GM18502 (cell line): ENCODE results near the gene KIF6.

ENCODE experiments used
- ATAC-seq: cut with Tn5 transposase; IDR thresholded peaks from one replicate; pipeline ENCODE4 v1.9.1; 2021; ENCODE audit warnings: mild to moderate bottlenecking; ENCODE audit not compliant: unreplicated experiment, poor library complexity

The KIF6 gene

DNA sequence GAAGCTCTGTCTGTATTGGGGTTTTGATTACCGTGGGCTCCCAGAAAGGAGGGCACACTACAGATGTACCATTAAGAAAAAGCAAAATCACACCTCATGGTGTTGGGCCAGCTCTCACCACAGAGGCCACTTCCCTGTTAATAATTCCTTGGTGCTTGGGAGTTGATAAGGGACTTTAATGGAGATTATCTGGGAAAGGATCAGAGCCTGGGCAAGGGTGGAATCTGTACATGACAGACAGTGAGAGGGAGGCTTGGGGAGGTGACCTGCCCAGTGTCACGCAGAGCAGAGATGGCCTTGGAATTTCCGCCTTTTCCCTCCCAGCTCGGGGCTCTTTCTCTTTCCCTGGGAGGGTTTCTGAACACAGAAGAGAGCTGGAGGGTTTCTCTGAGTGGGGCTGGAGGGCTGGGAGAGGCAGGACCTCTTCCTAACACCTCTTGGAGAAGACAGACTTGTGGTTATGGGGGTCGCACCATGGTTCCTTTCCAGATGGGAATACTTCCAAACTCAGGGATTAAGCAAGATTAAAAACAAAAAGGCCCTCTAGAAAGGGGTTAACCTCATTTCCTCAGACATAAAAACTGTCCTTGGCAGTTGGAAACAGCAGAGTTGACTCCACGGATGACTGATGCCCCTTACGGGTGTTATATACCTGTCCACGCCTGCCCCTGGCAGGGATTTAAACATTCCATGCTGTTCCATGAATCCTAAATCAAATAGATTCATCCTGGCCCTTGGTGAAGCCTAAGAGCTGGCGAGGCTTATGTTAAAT lies 385.9 kb downstream of the KIF6 start:
- ATAC-seq, result no peak

DNA sequence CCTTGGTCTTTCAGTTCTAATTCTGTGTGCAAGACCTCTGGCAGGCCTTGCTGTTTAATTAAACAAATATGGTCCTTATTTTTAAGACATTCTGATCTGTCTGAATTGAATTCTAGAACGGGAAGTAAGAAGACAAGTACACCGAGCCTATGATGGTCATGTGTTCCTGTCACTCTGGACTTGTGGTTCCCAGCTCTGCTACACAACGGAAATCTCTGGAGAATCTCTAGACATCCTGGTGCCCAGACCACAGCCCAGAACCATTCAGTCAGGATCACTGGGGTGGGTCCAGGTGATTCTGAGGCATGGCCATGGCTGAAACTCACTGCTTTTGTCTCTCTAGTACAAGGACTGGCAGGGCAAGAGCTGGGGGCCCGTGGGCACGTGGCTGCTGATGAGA lies 386.8 kb downstream of the KIF6 start:
- ATAC-seq, result no peak

DNA sequence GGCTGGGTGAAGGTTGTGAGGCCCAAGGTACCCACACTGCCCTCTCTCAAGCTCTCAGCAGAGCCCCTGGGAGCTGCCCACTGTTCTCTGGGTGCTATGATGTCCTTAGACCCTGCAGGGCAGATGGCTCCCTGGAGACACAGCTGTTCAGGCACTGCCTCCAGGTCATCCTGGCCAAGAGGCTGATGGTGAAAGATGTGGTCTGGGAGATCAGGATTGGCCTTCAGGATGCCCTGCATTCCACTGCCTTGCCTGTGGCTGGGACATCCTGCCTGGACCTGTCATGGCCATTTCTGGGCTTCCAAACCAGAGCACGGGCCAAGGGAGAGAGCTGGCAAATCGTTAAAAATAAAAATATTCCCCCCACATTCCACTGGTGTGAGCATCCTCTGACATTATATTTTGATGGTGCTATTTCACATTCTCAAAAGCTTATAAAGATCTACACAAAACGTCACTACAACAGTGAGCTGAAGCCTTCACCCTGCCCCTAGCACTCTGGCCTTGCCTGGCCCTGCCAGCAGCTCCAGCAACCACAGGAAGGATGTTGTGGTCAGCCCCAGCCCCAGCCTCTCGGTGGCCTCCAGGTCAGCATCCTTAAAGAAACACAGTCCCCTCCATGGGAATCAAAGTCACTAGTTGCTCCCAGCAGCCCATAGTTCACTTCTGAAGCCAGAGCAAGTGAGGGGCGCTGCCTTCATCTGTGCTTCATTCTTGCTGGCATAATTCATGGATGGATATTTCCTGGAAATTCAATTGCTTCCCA lies 389.2 kb downstream of the KIF6 start:
- no peak for ATAC-seq

DNA sequence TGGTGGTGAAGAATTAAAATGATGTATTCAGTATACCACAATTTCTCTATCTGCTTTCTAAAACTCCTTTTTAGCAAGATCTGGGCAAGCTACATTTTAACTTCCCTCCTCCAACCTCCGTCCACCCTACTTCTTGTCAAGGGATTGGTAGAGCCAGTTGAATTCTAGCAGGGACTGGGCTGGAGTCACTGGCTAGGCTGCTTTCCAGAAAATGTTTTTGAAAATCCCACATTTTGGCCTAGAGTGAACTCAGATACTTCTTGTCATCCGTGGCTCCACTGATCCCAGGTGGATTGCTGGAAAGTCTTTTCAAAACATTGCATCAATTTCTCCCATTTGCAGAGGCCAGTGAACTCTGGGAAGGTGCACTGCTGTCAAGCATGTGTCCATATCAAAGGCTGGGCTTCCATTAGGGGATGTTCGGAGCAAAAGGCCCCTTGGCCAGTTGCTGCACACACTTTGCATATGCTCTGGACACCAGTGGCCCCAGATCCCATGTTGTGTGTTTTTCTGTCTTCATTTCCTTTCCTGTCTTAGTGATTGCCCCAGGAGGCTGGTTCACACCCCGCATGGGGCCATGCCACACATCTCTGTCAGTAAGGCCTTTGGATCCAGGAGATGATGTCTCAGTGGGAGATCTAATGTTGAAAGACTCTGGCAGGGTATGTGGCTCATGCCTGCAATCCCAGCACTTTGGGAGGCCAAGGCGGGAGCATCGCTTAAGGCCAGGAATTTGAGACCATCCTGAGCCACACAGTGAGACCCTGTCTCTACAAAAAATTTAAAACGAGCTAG lies 391.4 kb downstream of the KIF6 start:
- ATAC-seq, result no peak

DNA sequence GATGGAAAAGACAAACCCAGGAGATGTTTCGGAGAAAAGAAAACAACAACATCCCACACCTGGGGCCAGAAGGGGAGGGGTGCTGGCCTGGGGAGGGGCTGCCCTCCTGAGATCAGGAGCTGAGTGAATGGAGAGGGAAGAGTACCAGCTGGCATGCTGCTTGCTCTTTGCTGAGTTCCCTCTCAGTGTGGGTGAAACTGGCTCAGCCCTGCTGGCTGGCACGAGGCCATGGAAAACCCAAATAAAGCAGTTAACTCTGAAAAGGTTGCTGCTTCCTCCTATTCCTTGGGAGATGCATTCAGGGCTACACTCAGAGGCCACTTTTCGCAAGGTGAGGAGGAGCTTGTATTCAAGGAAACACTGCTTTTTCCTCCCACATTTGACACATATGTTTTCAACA lies 394.7 kb downstream of the KIF6 start:
- peak; percentile 4 for ATAC-seq

DNA sequence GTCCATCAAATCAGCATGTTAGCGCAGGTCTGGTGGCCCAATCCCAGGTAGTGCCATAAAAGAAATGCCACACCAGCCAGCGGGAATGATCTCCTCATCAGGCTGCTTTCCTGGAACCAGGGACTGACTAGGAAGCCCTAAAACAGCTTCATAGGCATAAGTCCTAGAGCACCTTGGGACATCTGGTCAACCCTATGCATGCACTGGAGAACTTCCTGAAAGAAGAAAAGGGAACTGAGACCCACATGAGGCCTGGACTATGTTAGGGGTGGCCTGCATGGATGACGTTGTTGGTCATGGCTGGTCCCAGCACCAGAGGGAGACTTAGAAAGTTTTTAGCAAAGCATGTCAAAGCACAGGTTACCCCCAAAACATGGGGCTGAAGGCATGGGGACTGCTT lies 395.2 kb downstream of the KIF6 start:
- ATAC-seq, result peak; percentile 81

DNA sequence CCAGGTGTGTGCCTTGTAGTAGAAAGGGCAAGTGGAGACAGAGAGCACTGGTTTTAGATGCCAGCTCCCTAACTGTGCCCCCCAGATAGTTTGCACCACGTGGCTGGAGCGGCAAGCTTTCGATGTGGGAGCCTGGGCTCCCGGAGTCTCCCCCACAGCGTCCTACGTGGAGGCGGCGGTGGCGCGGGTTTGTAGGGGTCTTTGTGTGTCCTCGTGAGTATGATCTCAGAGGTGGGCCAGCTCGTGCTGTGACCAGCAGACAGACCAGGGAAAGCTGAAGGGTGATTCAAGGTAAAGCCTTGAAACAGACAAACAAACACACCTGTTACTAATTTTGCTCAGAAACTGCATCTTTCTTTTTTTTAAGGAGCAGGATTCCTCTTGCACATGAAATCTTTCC lies 397.1 kb downstream of the KIF6 start:
- ATAC-seq, result no peak

DNA sequence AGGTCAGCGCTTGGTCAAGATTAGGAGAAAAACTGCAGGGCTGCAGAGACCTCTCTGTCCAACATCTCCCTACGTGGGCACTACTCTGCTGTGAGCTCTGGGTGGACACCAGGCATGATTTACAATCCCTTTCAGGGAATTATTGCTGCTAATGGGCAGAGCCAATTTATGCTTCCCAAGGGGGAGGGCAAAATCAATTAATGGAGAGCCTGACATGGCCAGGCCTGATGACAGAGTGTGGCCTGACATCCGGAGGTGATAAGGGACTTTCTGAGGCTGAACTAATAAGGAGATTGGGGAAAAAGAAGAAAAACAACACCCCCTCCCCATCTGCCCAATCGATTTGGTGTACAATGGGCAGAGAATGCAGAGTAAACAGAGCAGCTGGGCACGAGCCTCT lies 397.7 kb downstream of the KIF6 start:
- ATAC-seq, result no peak

DNA sequence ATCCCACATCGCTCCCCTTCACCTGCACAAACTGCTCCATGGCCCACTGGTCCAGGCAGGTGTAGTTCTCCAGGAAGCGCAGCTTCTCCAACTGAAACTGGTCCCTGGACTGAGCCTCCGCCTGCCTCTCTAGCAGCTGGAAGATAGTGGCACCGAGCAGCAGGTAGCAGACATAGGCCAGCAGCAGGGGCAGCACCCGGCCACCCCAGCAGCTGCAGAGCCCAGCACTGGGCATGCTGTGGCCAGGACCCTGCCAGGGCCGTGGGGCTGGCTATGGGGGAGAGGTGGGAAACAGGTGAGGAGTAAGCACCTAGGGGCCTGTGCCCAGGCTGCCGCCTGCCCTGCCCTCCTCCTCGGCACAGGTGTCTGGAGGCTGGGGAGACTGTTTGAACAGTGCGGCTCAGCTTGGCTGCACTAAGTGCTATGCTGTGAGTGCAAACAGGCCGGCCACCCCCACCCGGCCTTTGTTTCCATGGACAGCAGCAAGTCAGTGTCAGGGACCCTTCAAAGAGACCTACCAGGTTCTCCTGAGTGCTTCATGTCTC lies 402.8 kb downstream of the KIF6 start, which contains the start of gene KCNK16:
KCNK16 (minus strand) TSS at position 397 of the 545 bp plus-strand sequence; CDS start at position 235, 162 bp downstream.
- no peak for ATAC-seq

DNA sequence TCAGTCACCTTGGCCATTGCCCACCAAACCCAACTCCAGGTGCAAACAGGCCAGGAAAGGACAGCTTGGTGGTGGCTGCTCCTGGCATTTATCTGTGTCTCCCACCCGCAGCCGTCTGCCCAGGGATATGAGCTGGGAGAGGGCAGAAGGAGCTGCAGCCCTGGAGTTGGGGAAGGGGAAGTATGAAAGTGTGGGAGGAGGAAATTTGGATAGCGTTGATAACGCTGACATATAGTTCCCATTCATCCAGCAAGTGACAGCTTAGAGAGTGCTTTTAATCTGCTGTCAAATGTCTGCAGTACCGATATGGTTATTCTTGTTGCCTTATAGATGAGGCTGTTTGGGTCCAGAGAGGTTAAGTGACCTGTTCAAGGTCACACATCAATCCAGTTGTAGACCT lies 403.4 kb downstream of the KIF6 start:
- ATAC-seq, result no peak

DNA sequence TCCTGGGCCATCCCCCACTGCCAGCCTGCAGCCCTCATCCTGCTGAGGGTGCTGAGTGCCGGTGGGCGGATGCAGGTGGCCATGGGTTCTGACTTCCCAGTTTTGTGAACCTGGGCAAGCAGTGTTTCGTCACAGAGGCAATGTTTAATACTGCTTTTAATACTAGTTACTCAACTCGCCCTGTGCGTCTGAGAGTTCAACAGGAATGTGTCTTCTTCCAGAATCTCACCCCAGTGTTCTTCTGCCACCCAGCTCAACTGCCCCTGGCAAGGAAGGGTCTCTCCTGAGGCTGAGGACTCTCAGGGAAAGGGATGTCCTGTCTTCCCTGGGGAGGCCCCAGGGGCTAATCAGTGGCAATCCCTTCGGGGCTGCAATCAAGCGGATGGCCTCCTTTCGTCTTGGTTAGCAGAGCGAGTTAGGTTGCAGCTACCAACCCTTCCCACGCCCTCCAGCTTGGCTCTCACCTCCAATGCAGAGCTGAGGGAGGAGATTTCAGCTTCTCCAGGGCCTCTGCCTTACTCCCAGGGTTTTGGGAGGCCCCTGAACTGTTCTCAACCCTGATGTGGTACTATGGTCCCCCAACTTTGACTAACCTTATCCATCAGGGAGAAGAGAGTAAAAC lies 404.7 kb downstream of the KIF6 start:
- no peak for ATAC-seq

DNA sequence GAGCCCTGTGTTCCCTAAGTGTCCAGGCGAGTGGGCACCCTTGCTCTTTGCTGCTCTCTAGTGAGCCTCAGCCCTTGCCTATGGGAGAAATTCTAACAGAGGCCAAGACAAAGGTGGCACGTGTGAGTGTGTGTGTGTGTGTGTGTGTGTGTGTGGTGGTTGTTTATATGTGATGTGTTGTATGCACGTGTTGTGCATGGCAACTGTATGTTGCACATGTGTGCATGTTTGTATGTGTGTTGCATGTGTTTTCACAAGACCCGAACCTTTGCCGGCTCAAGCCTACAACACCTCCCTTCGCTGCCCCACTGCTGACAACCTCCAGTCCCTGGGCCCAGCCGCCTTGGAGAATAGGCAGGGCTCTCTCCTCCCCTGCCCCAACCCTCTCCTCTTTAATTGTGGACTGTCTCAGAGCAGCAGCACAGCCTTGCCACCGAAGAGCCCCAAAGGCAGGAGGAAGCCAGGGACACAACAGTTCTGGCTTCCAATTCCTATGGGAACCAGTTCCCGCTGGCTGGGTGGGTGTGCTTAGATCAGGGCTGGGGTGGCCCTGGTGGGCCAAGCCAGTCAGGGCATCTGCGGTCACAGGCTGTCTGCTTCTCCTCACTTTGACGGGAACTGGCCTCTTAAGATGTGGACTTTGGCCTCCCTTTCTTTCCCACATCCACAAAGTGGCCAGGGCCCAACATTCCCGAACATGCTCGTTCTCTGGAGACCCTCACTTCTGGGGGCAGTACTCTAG lies 405.4 kb downstream of the KIF6 start:
- ATAC-seq, result no peak

DNA sequence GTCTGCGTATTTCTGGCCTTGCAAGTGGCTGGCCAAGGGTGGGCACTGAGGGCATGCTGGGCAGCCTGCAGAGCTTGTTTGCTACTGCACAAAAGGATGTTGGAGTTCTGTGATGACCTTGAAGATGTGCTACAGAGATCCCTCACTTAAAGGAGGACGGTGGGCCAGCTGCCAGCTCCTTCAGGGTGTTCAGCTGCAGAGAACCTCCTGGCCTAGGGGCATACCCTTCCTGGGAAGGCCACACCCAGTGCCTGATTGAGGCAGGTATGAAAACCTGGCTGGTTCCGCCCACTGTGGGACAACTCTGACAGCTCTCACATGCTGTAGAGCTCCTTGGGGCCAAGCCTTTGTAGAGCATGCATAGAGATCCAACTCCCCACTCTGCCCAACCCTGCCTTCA lies 408.0 kb downstream of the KIF6 start:
- no peak for ATAC-seq

DNA sequence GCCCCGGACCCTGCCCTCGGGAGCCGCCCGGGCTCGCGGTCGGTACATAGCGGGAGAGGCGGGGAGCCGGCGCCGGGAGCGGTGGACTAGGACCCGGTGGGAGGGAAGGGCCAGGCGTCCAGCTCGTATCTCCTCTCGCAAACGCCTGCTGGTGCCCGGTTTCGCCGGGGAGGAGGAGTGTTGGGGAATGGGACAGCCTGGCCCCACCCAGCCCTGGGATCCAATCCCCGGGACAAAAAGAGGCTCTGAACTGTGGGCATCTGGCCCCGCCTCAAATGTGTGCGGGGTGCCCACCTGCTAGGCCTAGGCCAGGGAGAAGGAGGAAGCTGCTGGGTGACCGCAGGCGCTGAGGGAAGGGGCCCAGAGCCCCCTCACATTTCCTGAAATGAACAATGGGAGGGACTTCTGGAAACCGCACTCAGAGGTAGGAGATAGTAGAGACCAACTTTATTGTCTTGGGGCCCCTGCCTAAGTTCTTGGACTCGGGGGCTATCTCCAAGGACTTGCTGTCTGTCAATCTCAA lies 410.9 kb downstream of the KIF6 start, which contains the start of gene KCNK17:
KCNK17 (minus strand) TSS at position 147 of the 523 bp plus-strand sequence; CDS start at position 48, 99 bp downstream.
- no peak for ATAC-seq

DNA sequence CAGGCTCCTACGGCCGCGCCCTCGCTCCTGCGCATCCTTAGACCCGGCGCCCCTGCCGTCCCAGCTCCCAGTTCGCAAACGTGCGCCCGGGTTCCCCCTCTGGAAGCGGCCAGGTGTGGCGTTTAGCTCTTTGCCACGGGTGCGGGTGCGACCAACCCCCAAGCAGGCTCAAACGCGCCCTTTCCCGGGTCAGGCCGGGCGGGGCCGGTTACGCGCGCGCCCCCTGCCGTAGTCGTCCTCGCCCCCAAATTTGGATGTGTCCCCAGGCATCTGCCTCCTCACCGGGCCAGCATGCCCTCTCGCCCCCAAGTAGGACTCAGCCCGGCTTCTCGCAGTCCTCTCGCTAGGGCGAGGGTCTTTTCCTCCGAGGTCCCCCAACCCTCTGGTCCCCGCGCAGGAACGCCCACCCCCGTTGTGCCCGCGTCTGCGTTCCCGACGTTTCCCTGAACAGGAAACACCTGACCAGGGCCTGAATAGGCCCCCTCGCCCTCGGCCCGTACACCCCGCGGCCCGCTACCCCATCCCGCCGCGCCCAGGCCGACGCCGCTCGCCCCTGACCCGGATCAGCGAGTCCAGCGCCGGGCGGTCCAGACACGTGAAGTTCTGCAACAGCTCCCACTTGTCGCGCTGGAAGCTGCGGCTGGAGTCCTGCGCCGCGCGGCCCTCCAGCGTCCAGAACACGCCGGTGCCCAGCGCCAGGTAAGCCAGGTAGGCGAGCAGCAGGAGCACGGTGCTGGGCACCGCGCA lies 411.5 kb downstream of the KIF6 start:
- no peak for ATAC-seq

DNA sequence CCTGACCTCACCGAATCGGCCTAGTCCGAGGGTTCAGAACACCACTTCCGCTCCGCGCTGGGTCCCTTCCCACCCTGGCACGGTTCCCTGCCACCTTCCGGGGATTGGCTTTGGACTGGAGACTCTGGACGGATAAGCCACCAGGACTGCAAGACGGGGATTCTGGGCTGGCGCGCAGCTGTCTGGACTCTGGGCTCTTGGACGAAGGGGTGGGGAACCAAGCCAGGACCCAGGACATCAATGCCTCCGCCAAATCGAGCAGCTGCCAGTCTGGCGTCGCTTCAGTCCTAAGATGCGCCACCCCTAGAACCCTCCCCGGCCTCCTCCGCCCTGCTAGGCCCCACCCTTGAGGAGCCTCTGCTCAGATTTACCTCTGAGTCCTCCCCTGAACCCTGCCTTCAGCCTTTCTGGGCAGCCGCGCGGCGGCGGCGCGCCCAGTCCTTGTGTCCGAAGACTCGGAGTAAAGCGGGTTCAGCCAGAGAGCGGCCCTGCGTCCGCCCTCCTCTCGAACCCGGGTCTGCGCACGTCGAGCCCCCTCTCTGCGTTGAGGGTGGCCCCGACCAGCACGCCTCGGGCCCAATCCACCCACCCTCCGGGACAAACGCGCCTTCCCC lies 412.2 kb downstream of the KIF6 start:
- no peak for ATAC-seq

DNA sequence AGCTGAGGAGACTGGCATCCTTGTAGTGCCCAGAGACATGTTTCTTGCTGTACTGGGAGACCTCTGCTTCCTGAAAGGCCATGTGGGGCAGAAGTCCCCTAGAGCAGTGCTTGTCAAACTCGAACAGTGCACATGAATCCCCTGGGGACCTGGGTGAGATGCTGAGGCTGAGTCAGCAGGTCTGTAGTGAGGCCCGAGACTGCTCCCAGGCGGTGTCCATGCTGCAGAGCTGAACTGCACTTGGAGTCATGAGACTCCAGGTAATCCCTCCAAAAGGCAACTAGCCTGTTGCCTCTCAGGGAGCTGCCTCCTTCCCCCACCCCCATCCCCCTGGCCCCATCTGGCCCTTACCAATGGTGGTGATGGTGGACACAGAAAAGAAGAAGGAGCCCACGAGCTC lies 414.7 kb downstream of the KIF6 start:
- ATAC-seq, result no peak

DNA sequence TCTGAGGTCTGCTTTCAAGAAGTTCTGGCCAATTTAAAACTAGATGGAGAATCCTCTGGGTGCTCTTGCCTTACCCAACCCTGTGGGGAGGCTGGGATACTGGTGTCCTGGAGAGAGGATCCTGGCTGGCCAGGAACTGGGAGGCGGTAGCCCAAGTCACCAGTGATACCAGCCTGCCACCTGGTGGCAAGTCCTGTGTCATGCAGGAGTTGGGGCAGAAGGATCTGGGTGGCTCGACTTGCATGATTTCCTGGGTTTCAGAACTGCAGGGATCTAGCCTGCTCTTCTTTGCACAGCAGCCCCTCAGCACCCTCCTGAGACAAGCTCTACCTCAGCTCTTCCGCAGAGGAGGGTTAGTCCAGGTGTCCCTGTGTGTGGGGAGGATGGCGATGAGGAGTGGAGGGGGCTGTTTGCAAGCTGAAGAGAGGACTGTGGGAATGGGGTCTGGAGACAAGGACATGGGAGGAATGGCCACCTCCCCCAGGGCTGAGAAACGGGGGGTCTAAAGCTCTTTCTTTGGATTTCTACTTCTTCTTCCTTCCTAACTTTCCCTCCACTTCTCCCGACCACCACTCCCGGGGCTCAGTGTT lies 415.2 kb downstream of the KIF6 start:
- no peak for ATAC-seq
